Neutrophil (primary cell): ENCODE results near the gene FBXO24.

ENCODE experiments used
- H3K27ac ChIP-seq: fragments of 200-600 bp; sonication (generic); 2 replicates; pipeline ENCODE4 v1.5.1; 2016; ENCODE audit warnings: mild to moderate bottlenecking, moderate library complexity
- H3K27me3 ChIP-seq: fragments of 200-600 bp; sonication (generic); 2 replicates; pipeline ENCODE4 v1.6.0; 2016; ENCODE audit warnings: mild to moderate bottlenecking
- H3K36me3 ChIP-seq: fragments of 200-600 bp; sonication (generic); 2 replicates; pipeline ENCODE4 v1.5.1; 2017
- H3K4me1 ChIP-seq, 2 experiments: fragments of 200-600 bp in 1 of 2; sonication (generic) in 1 of 2; 1 replicate in 1 of 2; 2 replicates in 1 of 2; pipeline versions ENCODE4 v1.5.1 to v1.6.1; 2013 to 2016; ENCODE audit warnings: low read depth in 1 of 2, low read length in 1 of 2, mild to moderate bottlenecking in 1 of 2, moderate library complexity in 1 of 2; ENCODE audit not compliant: control insufficient read depth in 1 of 2, insufficient read depth in 1 of 2
- H3K4me3 ChIP-seq, 2 experiments: fragments of 200-600 bp in 1 of 2; sonication (generic) in 1 of 2; 1 replicate in 1 of 2; 2 replicates in 1 of 2; pipeline ENCODE4 v1.5.1; 2013 to 2016; ENCODE audit warnings: low read depth in 1 of 2, low read length in 1 of 2, mild to moderate bottlenecking in 1 of 2, moderate library complexity in 1 of 2
- H3K9me3 ChIP-seq: fragments of 200-600 bp; sonication (generic); 2 replicates; pipeline ENCODE4 v1.5.1; 2016
- CTCF ChIP-seq: fragments of 200-600 bp; sonication (generic); IDR thresholded peaks from 2 replicates; pipeline ENCODE4 v1.5.1; 2016; ENCODE audit warnings: antibody characterized with exemption

FBXO24 gene

GRCh38 chr7:100575746-100576383 lies 10.3 kb upstream of the FBXO24 start:
- Histone ChIP-seq H3K36me3 (peaks cover 99% of the 10 kb centered on the region), H3K4me1 (peaks cover 10 to 14% of the 10 kb centered on the region in 2 experiments)

GRCh38 chr7:100576384-100576993 lies 9.6 kb upstream of the FBXO24 start:
- Histone ChIP-seq H3K4me3 (no peak overlapping the region), H3K27me3 (peaks cover 19% of the 10 kb centered on the region), H3K9me3 (no peaks in the 10 kb centered on the region), H3K4me1 (peaks cover 3 to 8% of the 10 kb centered on the region in 2 experiments), H3K27ac (no peak overlapping the region), H3K36me3 (peaks cover 100% of the 10 kb centered on the region)
- TF ChIP-seq CTCF, result no peak

More at GRCh38 chr7:100575746-100576383, 10.3 kb upstream of the FBXO24 start:
- Histone ChIP-seq H3K27me3 (peaks cover 25% of the 10 kb centered on the region), H3K27ac (no peak overlapping the region), H3K4me3 (no peak overlapping the region), H3K9me3 (no peaks in the 10 kb centered on the region)
- no peak for TF ChIP-seq CTCF

GRCh38 chr7:100577103-100577502 lies 9.0 kb upstream of the FBXO24 start:
- peaks cover 13% of the 10 kb centered on the region for H3K27me3 ChIP-seq
- H3K27ac ChIP-seq, result no peak overlapping the region
- no peak overlapping the region for H3K4me3 ChIP-seq
- peaks cover 100% of the 10 kb centered on the region for H3K36me3 ChIP-seq
- H3K9me3 ChIP-seq, result no peaks in the 10 kb centered on the region
- TF ChIP-seq CTCF, result no peak
- peaks cover 4 to 7% of the 10 kb centered on the region in 2 experiments for H3K4me1 ChIP-seq

- peaks cover 100% of the 10 kb centered on the region for H3K36me3 ChIP-seq
- no peak overlapping the region for H3K4me3 ChIP-seq
- peaks cover 7 to 11% of the 10 kb centered on the region in 2 experiments for H3K4me1 ChIP-seq
- no peaks in the 10 kb centered on the region for H3K9me3 ChIP-seq
- no peak overlapping the region for H3K27ac ChIP-seq
- no peak for TF ChIP-seq CTCF
- H3K27me3 ChIP-seq, result peaks cover 9% of the 10 kb centered on the region
Measured at GRCh38 chr7:100577507-100577906, 8.6 kb upstream of the FBXO24 start.

- H3K27ac ChIP-seq, result no peak overlapping the region
- TF ChIP-seq CTCF, result no peak
- H3K4me1 ChIP-seq, result peaks cover 17 to 21% of the 10 kb centered on the region in 2 experiments
- no peaks in the 10 kb centered on the region for H3K9me3 ChIP-seq
- no peak overlapping the region for H3K4me3 ChIP-seq
- H3K27me3 ChIP-seq, result no peaks in the 10 kb centered on the region
- peaks cover 91% of the 10 kb centered on the region for H3K36me3 ChIP-seq
Measured at GRCh38 chr7:100578246-100579183, 7.6 kb upstream of the FBXO24 start.
